Measurements from ENCODE around the gene LLGL2. TPM values are rescaled to one million over a fixed set of nuclear protein-coding genes. Genes with fewer than 3 reads are reported as not detected.

Gene LLGL2
- total RNA-seq, 1 experiment from 2014 or later = 165 TPM

DNA sequence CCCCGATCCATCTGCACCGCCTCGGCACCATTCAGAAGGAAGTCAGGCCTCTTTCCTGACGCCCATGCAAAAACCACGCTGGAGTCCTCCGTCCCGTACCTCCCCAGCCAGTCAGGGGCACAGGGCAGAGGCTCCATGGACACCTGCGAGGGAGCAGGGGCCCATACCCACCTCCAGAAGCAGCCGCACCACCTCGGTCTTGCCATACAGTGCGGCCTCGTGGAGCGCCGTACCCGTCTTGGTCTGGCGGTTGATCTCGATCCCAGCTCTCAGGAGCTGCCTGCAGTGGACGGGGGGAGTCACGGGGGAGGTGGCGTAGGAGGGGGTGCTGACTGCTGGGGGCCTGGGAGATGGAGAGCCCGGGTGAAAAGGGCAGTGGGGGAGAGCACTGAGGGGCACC, 19.4 kb upstream of the LLGL2 start:
- Mint-ChIP-seq H3K27ac (ENCODE audit: unreplicated experiment) (no peak overlapping the region), H3K27me3 (ENCODE audit: insufficient read depth, unreplicated experiment) (no peaks in the 10 kb centered on the region), H3K36me3 (ENCODE audit: insufficient read depth, unreplicated experiment) (peaks cover 58% of the 10 kb centered on the region), H3K9me3 (ENCODE audit: unreplicated experiment) (no peaks in the 10 kb centered on the region), H3K4me3 (ENCODE audit: unreplicated experiment) (no peak overlapping the region), H3K4me1 (ENCODE audit: low read depth, unreplicated experiment) (peaks cover 9% of the 10 kb centered on the region)
- POLR2A ChIA-PET = no interaction called here
- H3K27me3 ChIP-seq (replicated peaks; ENCODE audit: control insufficient read depth, insufficient read depth, low read length) = no peaks in the 10 kb centered on the region
- peaks cover 1% of the 10 kb centered on the region for H3K36me3 ChIP-seq (ENCODE audit: control insufficient read depth, insufficient read depth, low read length)
- intact Hi-C loops (cut with micrococcal nuclease; ENCODE audit: unreplicated experiment) = no loop called here
- no peak for TF ChIP-seq CTCF (IDR thresholded peaks at IDR 0.05; ENCODE audit: insufficient read depth in 1 of 2, low read depth in 1 of 2, low read length in 1 of 2, severe bottlenecking in 1 of 2, unreplicated experiment in 1 of 2)
- BruUV-seq (replicated peaks) = no TSS peak
- H3K9me3 ChIP-seq = no peaks in the 10 kb centered on the region
- no peak overlapping the region for H3K4me3 ChIP-seq (ENCODE audit: low read depth, low read length)
- CTCF ChIA-PET = interaction anchor here (2.1 kb wide), 1 partner anchor 10 kb away, joined by 7 read pairs; the partner anchor contains the start of gene TSEN54
- H3K4me1 ChIP-seq = peaks cover 4% of the 10 kb centered on the region; the same call in 1 of the 2 replicates
- DNase-seq = no peak

DNA sequence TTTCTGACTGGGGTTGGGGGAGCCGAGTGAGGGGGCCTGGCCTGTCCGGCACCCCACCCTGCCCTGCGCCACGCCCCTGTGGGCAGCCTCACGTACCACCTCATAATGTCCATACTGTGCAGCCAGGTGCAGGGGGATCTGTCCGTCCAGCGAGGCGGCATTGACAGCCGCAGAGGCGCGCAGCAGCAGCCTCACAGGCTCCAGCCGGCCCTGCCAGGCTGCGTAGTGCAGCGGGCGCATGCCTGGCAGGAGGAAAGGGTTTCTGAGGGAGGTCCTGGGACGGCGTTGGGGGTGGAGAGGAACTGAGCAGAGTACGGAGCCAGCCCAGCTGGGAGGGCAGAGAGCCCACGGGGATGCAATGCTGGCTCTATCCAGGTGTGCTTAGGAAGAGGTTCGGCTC, 18.6 kb upstream of the LLGL2 start:
- peaks cover 9% of the 10 kb centered on the region for H3K4me1 Mint-ChIP-seq (ENCODE audit: low read depth, unreplicated experiment)
- intact Hi-C loops (cut with micrococcal nuclease; ENCODE audit: unreplicated experiment) = no loop called here
- H3K9me3 ChIP-seq = no peaks in the 10 kb centered on the region
- POLR2A ChIA-PET = no interaction called here
- BruUV-seq (replicated peaks) = no TSS peak
- H3K9me3 Mint-ChIP-seq (ENCODE audit: unreplicated experiment) = no peaks in the 10 kb centered on the region
- H3K36me3 ChIP-seq (ENCODE audit: control insufficient read depth, insufficient read depth, low read length) = peaks cover 4% of the 10 kb centered on the region
- no peak overlapping the region for H3K4me3 ChIP-seq (ENCODE audit: low read depth, low read length)
- no peak for TF ChIP-seq CTCF (IDR thresholded peaks at IDR 0.05; ENCODE audit: insufficient read depth in 1 of 2, low read depth in 1 of 2, low read length in 1 of 2, severe bottlenecking in 1 of 2, unreplicated experiment in 1 of 2)
- no peaks in the 10 kb centered on the region for H3K27me3 Mint-ChIP-seq (ENCODE audit: insufficient read depth, unreplicated experiment)
- H3K4me3 Mint-ChIP-seq (ENCODE audit: unreplicated experiment) = no peak overlapping the region
- no peaks in the 10 kb centered on the region for H3K27me3 ChIP-seq (replicated peaks; ENCODE audit: control insufficient read depth, insufficient read depth, low read length)
- CTCF ChIA-PET = interaction anchor here (2.1 kb wide), 1 partner anchor 10 kb away, joined by 7 read pairs; the partner anchor contains the start of gene TSEN54
- H3K36me3 Mint-ChIP-seq (ENCODE audit: insufficient read depth, unreplicated experiment) = peaks cover 55% of the 10 kb centered on the region
- H3K27ac Mint-ChIP-seq (ENCODE audit: unreplicated experiment) = no peak overlapping the region
- peaks cover 4% of the 10 kb centered on the region; the same call in 1 of the 2 replicates for H3K4me1 ChIP-seq
- no peak for DNase-seq

DNA sequence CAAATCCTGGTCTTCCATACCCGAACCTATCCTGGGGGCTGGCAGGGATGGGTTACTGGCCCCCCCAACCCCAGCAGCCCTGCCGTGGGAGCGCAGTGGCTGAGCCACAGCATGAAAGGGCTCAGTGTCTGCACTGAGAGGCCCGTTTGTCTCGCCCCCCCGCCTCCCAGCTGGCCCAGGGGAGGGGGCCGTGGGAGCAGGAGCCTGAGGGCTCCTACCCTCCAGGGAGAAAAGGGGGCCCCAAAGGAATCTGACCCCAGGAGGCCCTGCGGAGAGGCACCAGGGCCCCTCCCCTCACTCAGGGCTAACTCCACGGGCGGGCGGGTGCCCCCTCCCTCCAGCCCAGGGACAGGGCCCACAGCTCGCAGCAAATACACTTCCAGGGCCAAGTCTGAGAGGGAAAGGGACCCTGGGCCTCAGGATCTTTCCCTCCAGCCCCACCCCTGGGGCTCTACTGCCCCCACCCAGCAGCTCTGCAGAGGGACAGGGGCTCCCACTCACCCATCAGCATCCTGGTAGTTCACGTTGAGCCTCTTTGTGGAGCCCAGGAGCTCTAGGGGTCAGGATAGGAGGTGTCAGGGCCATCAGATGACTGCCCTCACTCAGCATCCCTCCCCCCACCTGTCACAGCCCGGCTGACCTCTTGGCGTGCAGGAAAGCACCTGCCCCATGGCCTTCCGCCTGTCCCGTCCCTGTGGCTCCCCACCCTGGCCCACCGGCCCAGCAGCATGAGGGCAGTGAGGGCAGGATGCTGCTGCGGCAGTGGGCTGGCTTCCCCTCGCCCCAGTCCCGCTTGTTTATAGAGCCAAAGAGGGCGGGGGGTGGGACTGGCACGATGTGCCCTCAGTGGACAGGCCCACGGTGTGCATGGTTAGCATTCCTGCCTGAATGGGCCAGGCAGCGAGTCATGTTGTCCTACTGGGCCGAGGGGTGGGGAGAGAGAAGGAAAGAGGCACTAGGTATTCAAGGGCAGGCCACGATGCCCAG, 17.5 kb upstream of the LLGL2 start:
- CTCF ChIA-PET = interaction anchor here (0.7 kb wide), 1 partner anchor 52 kb away, joined by 3 read pairs; the partner anchor contains the start of gene TMEM94
- no peak overlapping the region for H3K4me3 ChIP-seq (ENCODE audit: low read depth, low read length)
- H3K4me1 Mint-ChIP-seq (ENCODE audit: low read depth, unreplicated experiment) = peaks cover 9% of the 10 kb centered on the region
- H3K9me3 Mint-ChIP-seq (ENCODE audit: unreplicated experiment) = no peaks in the 10 kb centered on the region
- H3K27me3 ChIP-seq (replicated peaks; ENCODE audit: control insufficient read depth, insufficient read depth, low read length) = no peaks in the 10 kb centered on the region
- peaks cover 4% of the 10 kb centered on the region for H3K36me3 ChIP-seq (ENCODE audit: control insufficient read depth, insufficient read depth, low read length)
- H3K9me3 ChIP-seq = no peaks in the 10 kb centered on the region
- TF ChIP-seq CTCF (IDR thresholded peaks at IDR 0.05; ENCODE audit: insufficient read depth in 1 of 2, low read depth in 1 of 2, low read length in 1 of 2, severe bottlenecking in 1 of 2, unreplicated experiment in 1 of 2) = no peak
- H3K4me1 ChIP-seq = peaks cover 4% of the 10 kb centered on the region; the same call in 1 of the 2 replicates
- BruUV-seq (replicated peaks) = no TSS peak
- peak in 1 of 2 experiments; percentile 31 for DNase-seq
- POLR2A ChIA-PET = no interaction called here
- H3K27me3 Mint-ChIP-seq (ENCODE audit: insufficient read depth, unreplicated experiment) = no peaks in the 10 kb centered on the region
- intact Hi-C loops (cut with micrococcal nuclease; ENCODE audit: unreplicated experiment) = no loop called here
- no peak overlapping the region for H3K27ac Mint-ChIP-seq (ENCODE audit: unreplicated experiment)
- no peak overlapping the region for H3K4me3 Mint-ChIP-seq (ENCODE audit: unreplicated experiment)
- H3K36me3 Mint-ChIP-seq (ENCODE audit: insufficient read depth, unreplicated experiment) = peaks cover 62% of the 10 kb centered on the region

Measured in Caco-2 (cell line).